ENCODE results near the gene EXOSC2.

The EXOSC2 gene

GRCh38 chr9:130687615-130688014 lies 6.0 kb upstream of the EXOSC2 start:
- Histone ChIP-seq H3K36me3 (ENCODE audit: control insufficient read depth, insufficient read depth, low read length) (no peaks in the 10 kb centered on the region), H3K27me3 (replicated peaks; ENCODE audit: control insufficient read depth, insufficient read depth, low read length) (no peaks in the 10 kb centered on the region), H3K4me3 (replicated peaks; ENCODE audit: low read depth, low read length) (no peak overlapping the region)
- DNase-seq (ENCODE audit: extremely low read depth, insufficient read length): no peak
- no peak for TF ChIP-seq CTCF (IDR thresholded peaks at IDR 0.05; ENCODE audit: insufficient read depth, low read length, poor library complexity, severe bottlenecking)

- no peak overlapping the region for H3K4me3 ChIP-seq (replicated peaks; ENCODE audit: low read depth, low read length)
- TF ChIP-seq CTCF (IDR thresholded peaks at IDR 0.05; ENCODE audit: insufficient read depth, low read length, poor library complexity, severe bottlenecking): no peak
- DNase-seq (ENCODE audit: extremely low read depth, insufficient read length): no peak
- H3K36me3 ChIP-seq (ENCODE audit: control insufficient read depth, insufficient read depth, low read length): no peaks in the 10 kb centered on the region
- H3K27me3 ChIP-seq (replicated peaks; ENCODE audit: control insufficient read depth, insufficient read depth, low read length): no peaks in the 10 kb centered on the region
Observed at GRCh38 chr9:130688072-130688471, 5.5 kb upstream of the EXOSC2 start.

GRCh38 chr9:130689572-130689936 lies 4.0 kb upstream of the EXOSC2 start:
- no peak for DNase-seq (ENCODE audit: extremely low read depth, insufficient read length)
- TF ChIP-seq CTCF (IDR thresholded peaks at IDR 0.05; ENCODE audit: insufficient read depth, low read length, poor library complexity, severe bottlenecking): no peak
- no peaks in the 10 kb centered on the region for H3K27me3 ChIP-seq (replicated peaks; ENCODE audit: control insufficient read depth, insufficient read depth, low read length)
- no peaks in the 10 kb centered on the region for H3K36me3 ChIP-seq (ENCODE audit: control insufficient read depth, insufficient read depth, low read length)
- peak overlapping the region; percentile 1 for H3K4me3 ChIP-seq (replicated peaks; ENCODE audit: low read depth, low read length)

- no peak for TF ChIP-seq CTCF (IDR thresholded peaks at IDR 0.05; ENCODE audit: insufficient read depth, low read length, poor library complexity, severe bottlenecking)
- H3K36me3 ChIP-seq (ENCODE audit: control insufficient read depth, insufficient read depth, low read length): peaks cover under 1% of the 10 kb centered on the region; the same call in 1 of the 2 replicates
- no peaks in the 10 kb centered on the region for H3K27me3 ChIP-seq (replicated peaks; ENCODE audit: control insufficient read depth, insufficient read depth, low read length)
- peak; percentile 48 for DNase-seq (ENCODE audit: extremely low read depth, insufficient read length)
- H3K4me3 ChIP-seq (replicated peaks; ENCODE audit: low read depth, low read length): peak overlapping the region; percentile 1
Observed at GRCh38 chr9:130689937-130690700, 3.5 kb upstream of the EXOSC2 start.

- Histone ChIP-seq H3K36me3 (ENCODE audit: control insufficient read depth, insufficient read depth, low read length) (peaks cover 9% of the 10 kb centered on the region), H3K4me3 (replicated peaks; ENCODE audit: low read depth, low read length) (no peak overlapping the region), H3K27me3 (replicated peaks; ENCODE audit: control insufficient read depth, insufficient read depth, low read length) (no peaks in the 10 kb centered on the region)
- peak; percentile 5 for TF ChIP-seq CTCF (IDR thresholded peaks at IDR 0.05; ENCODE audit: insufficient read depth, low read length, poor library complexity, severe bottlenecking)
- DNase-seq (ENCODE audit: extremely low read depth, insufficient read length): no peak
Observed at GRCh38 chr9:130692321-130692720, 1.3 kb upstream of the EXOSC2 start.

- DNase-seq (ENCODE audit: extremely low read depth, insufficient read length): no peak
Observed at GRCh38 chr9:130693101-130693425, 517 bp upstream of the EXOSC2 start.

More at GRCh38 chr9:130693101-130693425, 517 bp upstream of the EXOSC2 start:
- Histone ChIP-seq H3K36me3 (ENCODE audit: control insufficient read depth, insufficient read depth, low read length) (peaks cover 13% of the 10 kb centered on the region), H3K4me3 (replicated peaks; ENCODE audit: low read depth, low read length) (peak overlapping the region; percentile 95), H3K27me3 (replicated peaks; ENCODE audit: control insufficient read depth, insufficient read depth, low read length) (no peaks in the 10 kb centered on the region)
- no peak for TF ChIP-seq CTCF (IDR thresholded peaks at IDR 0.05; ENCODE audit: insufficient read depth, low read length, poor library complexity, severe bottlenecking)

All from GM06990 (cell line).